Common myeloid progenitor, CD34-positive (primary cell): ENCODE data around the gene TGDS.
"Not testable (repeated sequence)": the region's sequence is repeated elsewhere in the genome, so short reads cannot be mapped to it uniquely, and the experiment has no call there.

Experiments
- CTCF ChIA-PET: fragments of 350-600 bp; sonication (Branson Sonifier 250); formaldehyde crosslinking; loops from one replicate; lab custom pipeline; 2021; ENCODE audit warnings: antibody characterized with exemption; lab: Charles Lee
- POLR2A ChIA-PET: fragments of 350-600 bp; sonication (Branson Sonifier 250); formaldehyde crosslinking; loops from one replicate; lab custom pipeline; 2021; ENCODE audit warnings: antibody characterized with exemption; lab: Charles Lee
- DNase-seq, 3 donors: peaks; one replicate each; pipeline versions ENCODE4 v3.0.0 to v3.0.0-alpha.2; 2013
- H3K27ac ChIP-seq, 2 experiments: 1 replicate in 1 of 2; 2 replicates in 1 of 2; pipeline ENCODE4 v1.7.0; 2013; ENCODE audit warnings: inconsistent platforms in 2 of 2, low read length in 2 of 2, mild to moderate bottlenecking in 2 of 2, low read depth in 1 of 2, moderate library complexity in 1 of 2; ENCODE audit not compliant: severe bottlenecking in 2 of 2, insufficient read depth in 1 of 2, poor library complexity in 1 of 2
- H3K27me3 ChIP-seq, 5 experiments: replicated peaks in 2 of 5; 1 replicate in 3 of 5; 2 replicates in 2 of 5; pipeline versions ENCODE4 v1.6.1 to v1.7.0; 2013; ENCODE audit warnings: low read length in 4 of 5, mild to moderate bottlenecking in 2 of 5, moderate library complexity in 2 of 5, inconsistent platforms in 1 of 5; ENCODE audit not compliant: insufficient read depth in 5 of 5, control insufficient read depth in 4 of 5
- H3K36me3 ChIP-seq, 4 experiments: 1 replicate in 2 of 4; 2 replicates in 2 of 4; pipeline versions ENCODE4 v1.6.1 to v1.7.0; 2013; ENCODE audit warnings: low read length in 3 of 4, control low read depth in 1 of 4, mild to moderate bottlenecking in 1 of 4; ENCODE audit not compliant: control insufficient read depth in 4 of 4, insufficient read depth in 4 of 4
- H3K4me1 ChIP-seq, 4 experiments: 1 replicate in 3 of 4; 2 replicates in 1 of 4; pipeline versions ENCODE4 v1.6.1 to v1.7.1; 2013; ENCODE audit warnings: low read length in 3 of 4, mild to moderate bottlenecking in 3 of 4, control low read depth in 1 of 4, inconsistent platforms in 1 of 4, moderate library complexity in 1 of 4; ENCODE audit not compliant: control insufficient read depth in 4 of 4, insufficient read depth in 4 of 4; ENCODE audit errors: control extremely low read depth in 1 of 4
- H3K4me3 ChIP-seq, 7 experiments: 1 replicate in 4 of 7; 2 replicates in 3 of 7; pipeline versions ENCODE4 v1.5.1 to v1.7.0; 2013; ENCODE audit warnings: mild to moderate bottlenecking in 7 of 7, low read length in 6 of 7, moderate library complexity in 6 of 7, inconsistent platforms in 2 of 7, low read depth in 2 of 7, control low read depth in 1 of 7; ENCODE audit not compliant: insufficient read depth in 4 of 7, control insufficient read depth in 1 of 7; ENCODE audit errors: extremely low read depth in 1 of 7
- H3K9me3 ChIP-seq, 5 experiments: 1 replicate in 4 of 5; 2 replicates in 1 of 5; pipeline versions ENCODE4 v1.6.1 to v1.7.1; 2013; ENCODE audit warnings: low read length in 4 of 5, mild to moderate bottlenecking in 2 of 5, inconsistent platforms in 1 of 5, low read depth in 1 of 5, moderate library complexity in 1 of 5; ENCODE audit not compliant: control insufficient read depth in 4 of 5, insufficient read depth in 2 of 5; ENCODE audit errors: control extremely low read depth in 1 of 5
- WGBS: methylation state at CpG from one replicate; pipeline ENCODE4 v1.1.5; 2013; ENCODE audit not compliant: insufficient coverage; 5-methylcytosine and 5-hydroxymethylcytosine counted together

Gene TGDS

GRCh38 chr13:94535775-94536174 is 60.2 kb downstream of the TGDS start:
- CTCF ChIA-PET = no interaction called here

GRCh38 chr13:94535231-94535630 is 60.7 kb downstream of the TGDS start:
- Histone ChIP-seq H3K27me3 (no peaks in the 10 kb centered on the region), H3K9me3 (peaks cover 0 to 2% (median 0%) of the 10 kb centered on the region in 5 experiments), H3K4me3 (no peak overlapping the region), H3K27ac (no peak overlapping the region), H3K4me1 (no peaks in the 10 kb centered on the region), H3K36me3 (no peaks in the 10 kb centered on the region)
- DNase-seq = no peak
- WGBS = 90% methylated on average over 2 of the region's 2 CpGs
- CTCF ChIA-PET = no interaction called here
- POLR2A ChIA-PET = no interaction called here

More at GRCh38 chr13:94535775-94536174, 60.2 kb downstream of the TGDS start:
- no peak for DNase-seq
- no peak overlapping the region for H3K27ac ChIP-seq
- POLR2A ChIA-PET = no interaction called here
- no peaks in the 10 kb centered on the region for H3K27me3 ChIP-seq
- WGBS = 82% methylated on average over 3 of the region's 4 CpGs
- H3K36me3 ChIP-seq = no peaks in the 10 kb centered on the region
- H3K4me1 ChIP-seq = no peaks in the 10 kb centered on the region
- H3K4me3 ChIP-seq = no peak overlapping the region
- peaks cover 0 to 2% (median 0%) of the 10 kb centered on the region in 5 experiments for H3K9me3 ChIP-seq

DNA sequence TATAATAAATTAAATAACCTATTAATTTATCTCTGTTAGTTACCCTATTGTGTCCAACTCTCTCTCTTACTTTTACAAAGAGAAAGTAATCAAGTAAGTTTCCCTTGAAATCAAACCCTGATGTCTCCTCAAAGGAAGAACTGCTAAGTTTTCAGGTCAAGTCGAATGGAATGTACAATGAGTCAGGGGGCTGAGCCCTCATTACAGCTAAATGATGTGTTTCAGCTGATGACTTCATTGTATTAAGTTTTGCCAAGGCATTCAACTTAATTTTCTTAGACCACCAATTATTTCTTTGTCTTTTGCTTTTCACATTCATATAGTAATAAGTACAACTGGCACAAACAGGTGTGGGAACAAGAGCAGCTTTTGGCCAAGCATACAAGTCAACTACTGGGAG is 61.8 kb downstream of the TGDS start:
- Histone ChIP-seq H3K27ac (no peak overlapping the region), H3K27me3 (no peaks in the 10 kb centered on the region), H3K4me1 (no peaks in the 10 kb centered on the region), H3K4me3 (no peak overlapping the region), H3K9me3 (peaks cover 0 to 2% (median 0%) of the 10 kb centered on the region in 5 experiments), H3K36me3 (no peaks in the 10 kb centered on the region)
- DNase-seq = no peak
- POLR2A ChIA-PET = no interaction called here
- no CpG with 5 or more reads among the region's 1 CpG for WGBS
- CTCF ChIA-PET = interaction anchor here (0.6 kb wide), 1 partner anchor 181 kb away, joined by 3 read pairs; no protein-coding TSS in a partner anchor

GRCh38 chr13:94532278-94532677 is 63.7 kb downstream of the TGDS start:
- CTCF ChIA-PET, H3K27me3 ChIP-seq, H3K36me3 ChIP-seq, H3K4me1 ChIP-seq, POLR2A ChIA-PET, H3K4me3 ChIP-seq, H3K9me3 ChIP-seq, DNase-seq, H3K27ac ChIP-seq: not testable (repeated sequence)
- WGBS = 100% methylated on average over 1 of the region's 2 CpGs

- POLR2A ChIA-PET, H3K4me1 ChIP-seq, H3K27me3 ChIP-seq, H3K4me3 ChIP-seq, H3K9me3 ChIP-seq, H3K36me3 ChIP-seq, CTCF ChIA-PET, DNase-seq, H3K27ac ChIP-seq: not testable (repeated sequence)
- 93% methylated on average over 6 of the region's 7 CpGs for WGBS
Observed at GRCh38 chr13:94526956-94527355, 69.0 kb downstream of the TGDS start.

- no peaks in the 10 kb centered on the region for H3K27me3 ChIP-seq
- no peak overlapping the region for H3K4me3 ChIP-seq
- CTCF ChIA-PET = no interaction called here
- H3K4me1 ChIP-seq = no peaks in the 10 kb centered on the region
- H3K9me3 ChIP-seq = peaks cover 0 to 3% (median 0%) of the 10 kb centered on the region in 5 experiments
- 100% methylated on average over 2 of the region's 2 CpGs for WGBS
- DNase-seq = no peak
- POLR2A ChIA-PET = no interaction called here
- H3K36me3 ChIP-seq = no peaks in the 10 kb centered on the region
- H3K27ac ChIP-seq = no peak overlapping the region
Observed at GRCh38 chr13:94525781-94526180, 70.2 kb downstream of the TGDS start.

DNA sequence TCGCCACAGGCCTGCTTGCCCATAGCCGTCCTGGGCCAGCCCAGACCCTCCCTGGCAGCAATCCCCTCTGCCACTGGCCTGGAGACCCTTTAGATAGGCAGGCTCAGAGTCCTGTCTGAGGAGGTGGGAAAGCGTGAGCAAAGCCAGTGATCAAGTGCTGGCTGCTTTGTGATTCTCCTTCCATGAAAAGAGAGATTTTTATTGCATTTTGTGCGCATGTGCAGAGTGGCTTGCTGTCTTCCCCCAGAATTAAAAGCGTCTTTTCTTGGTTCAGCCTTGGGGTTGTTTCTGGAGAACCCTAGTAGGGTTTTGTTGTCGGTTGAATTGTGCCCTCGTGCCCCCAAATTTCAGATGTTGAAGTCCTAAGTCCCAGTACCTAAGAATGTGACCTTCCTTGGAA is 71.5 kb downstream of the TGDS start:
- Histone ChIP-seq H3K27me3 (no peaks in the 10 kb centered on the region), H3K4me1 (no peaks in the 10 kb centered on the region), H3K36me3 (no peaks in the 10 kb centered on the region), H3K9me3 (peaks cover 0 to 3% (median 0%) of the 10 kb centered on the region in 5 experiments), H3K4me3 (no peak overlapping the region), H3K27ac (no peak overlapping the region)
- CTCF ChIA-PET = no interaction called here
- WGBS = 96% methylated on average over 7 of the region's 7 CpGs
- POLR2A ChIA-PET = no interaction called here
- no peak for DNase-seq
